ENCODE measurements around the gene HEXIM1. TPM values are rescaled to one million over a fixed set of nuclear protein-coding genes. Genes with fewer than 3 reads are reported as not detected.

HEXIM1 gene
- total RNA-seq, 4 donors from 2014 or later: 20.9 to 32.7 (median 25.0) TPM

GRCh38 chr17:45172541-45173286 lies 24.4 kb downstream of the HEXIM1 start:
- H3K4me3 ChIP-seq (ENCODE audit: low read depth, poor library complexity, severe bottlenecking): no peak overlapping the region
- TF ChIP-seq POLR2A (IDR thresholded peaks at IDR 0.05) (no peak), CTCF (IDR thresholded peaks at IDR 0.05) (no peak)
- DNase-seq (ENCODE audit: low spot score in 2 of 2): peak; percentile 53 to 93
- 11 to 13% methylated on average over 10 of the region's 10 CpGs for WGBS, 2 donors
- intact Hi-C loops (cut with DNase I; ENCODE audit: low total_unique reads): no loop called here

- 72 to 74% methylated on average over 3 of the region's 3 CpGs for WGBS, 2 donors
- intact Hi-C loops (cut with DNase I; ENCODE audit: low total_unique reads): no loop called here
- no peak overlapping the region for H3K4me3 ChIP-seq (ENCODE audit: low read depth, poor library complexity, severe bottlenecking)
- TF ChIP-seq CTCF (IDR thresholded peaks at IDR 0.05): no peak
- no peak for DNase-seq (ENCODE audit: low spot score in 2 of 2)
Observed at GRCh38 chr17:45175759-45176115, 27.5 kb downstream of the HEXIM1 start.

- TF ChIP-seq POLR2A (IDR thresholded peaks at IDR 0.05): no peak
- no peak for TF ChIP-seq CTCF (IDR thresholded peaks at IDR 0.05)
- no peak for DNase-seq (ENCODE audit: low spot score in 2 of 2)
- 83 to 86% methylated on average over 7 of the region's 7 CpGs for WGBS, 2 donors
Observed at GRCh38 chr17:45177563-45177962, 29.3 kb downstream of the HEXIM1 start.

GRCh38 chr17:45184144-45184543 lies 35.9 kb downstream of the HEXIM1 start:
- intact Hi-C loops (cut with DNase I; ENCODE audit: low total_unique reads): no loop called here
- 88% methylated on average over 5 of the region's 5 CpGs for WGBS, 2 donors
- TF ChIP-seq CTCF (IDR thresholded peaks at IDR 0.05) (no peak), POLR2A (IDR thresholded peaks at IDR 0.05) (no peak)
- DNase-seq (ENCODE audit: low spot score in 2 of 2): no peak
- no peak overlapping the region for H3K4me3 ChIP-seq (ENCODE audit: low read depth, poor library complexity, severe bottlenecking)

More at GRCh38 chr17:45177563-45177962, 29.3 kb downstream of the HEXIM1 start:
- intact Hi-C loops (cut with DNase I; ENCODE audit: low total_unique reads): no loop called here
- no peak overlapping the region for H3K4me3 ChIP-seq (ENCODE audit: low read depth, poor library complexity, severe bottlenecking)

- no peak overlapping the region for H3K4me3 ChIP-seq (ENCODE audit: low read depth, poor library complexity, severe bottlenecking)
- intact Hi-C loops (cut with DNase I; ENCODE audit: low total_unique reads): no loop called here
- WGBS, 2 donors: 69 to 77% methylated on average over 7 of the region's 7 CpGs
Observed at GRCh38 chr17:45186801-45187354, 38.6 kb downstream of the HEXIM1 start.

More at GRCh38 chr17:45186801-45187354, 38.6 kb downstream of the HEXIM1 start:
- no peak for TF ChIP-seq POLR2A (IDR thresholded peaks at IDR 0.05)
- TF ChIP-seq CTCF (IDR thresholded peaks at IDR 0.05): no peak
- no peak for DNase-seq (ENCODE audit: low spot score in 2 of 2)

Measured in lower leg skin (tissue), 4 donors.